ENCODE results near the gene MAPK11. TPM values are rescaled to one million over a fixed set of nuclear protein-coding genes. Genes with fewer than 3 reads are reported as not detected.

MAPK11 gene
- total RNA-seq, 4 donors from 2014 or later: 12.1 to 38.9 (median 20.4) TPM

- DNase-seq (ENCODE audit: low spot score) (no peak), ATAC-seq (ENCODE audit: low FRiP score) (no peak)
- TF ChIP-seq, protein P1, sequence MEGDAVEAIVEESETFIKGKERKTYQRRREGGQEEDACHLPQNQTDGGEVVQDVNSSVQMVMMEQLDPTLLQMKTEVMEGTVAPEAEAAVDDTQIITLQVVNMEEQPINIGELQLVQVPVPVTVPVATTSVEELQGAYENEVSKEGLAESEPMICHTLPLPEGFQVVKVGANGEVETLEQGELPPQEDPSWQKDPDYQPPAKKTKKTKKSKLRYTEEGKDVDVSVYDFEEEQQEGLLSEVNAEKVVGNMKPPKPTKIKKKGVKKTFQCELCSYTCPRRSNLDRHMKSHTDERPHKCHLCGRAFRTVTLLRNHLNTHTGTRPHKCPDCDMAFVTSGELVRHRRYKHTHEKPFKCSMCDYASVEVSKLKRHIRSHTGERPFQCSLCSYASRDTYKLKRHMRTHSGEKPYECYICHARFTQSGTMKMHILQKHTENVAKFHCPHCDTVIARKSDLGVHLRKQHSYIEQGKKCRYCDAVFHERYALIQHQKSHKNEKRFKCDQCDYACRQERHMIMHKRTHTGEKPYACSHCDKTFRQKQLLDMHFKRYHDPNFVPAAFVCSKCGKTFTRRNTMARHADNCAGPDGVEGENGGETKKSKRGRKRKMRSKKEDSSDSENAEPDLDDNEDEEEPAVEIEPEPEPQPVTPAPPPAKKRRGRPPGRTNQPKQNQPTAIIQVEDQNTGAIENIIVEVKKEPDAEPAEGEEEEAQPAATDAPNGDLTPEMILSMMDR (IDR thresholded peaks at IDR 0.05): no peak
Measured at GRCh38 chr22:50303848-50304527, 33.8 kb upstream of the MAPK11 start.

GRCh38 chr22:50303515-50303847 is 33.3 kb upstream of the MAPK11 start:
- no peak for ATAC-seq (ENCODE audit: low FRiP score)
- TF ChIP-seq, protein P1 (IDR thresholded peaks at IDR 0.05): no peak
- no peak for DNase-seq (ENCODE audit: low spot score)

- DNase-seq (ENCODE audit: low spot score): no peak
- TF ChIP-seq, protein P1 (IDR thresholded peaks at IDR 0.05): no peak
- ATAC-seq (ENCODE audit: low FRiP score): no peak
Measured at GRCh38 chr22:50302564-50302963, 32.4 kb upstream of the MAPK11 start.

DNA sequence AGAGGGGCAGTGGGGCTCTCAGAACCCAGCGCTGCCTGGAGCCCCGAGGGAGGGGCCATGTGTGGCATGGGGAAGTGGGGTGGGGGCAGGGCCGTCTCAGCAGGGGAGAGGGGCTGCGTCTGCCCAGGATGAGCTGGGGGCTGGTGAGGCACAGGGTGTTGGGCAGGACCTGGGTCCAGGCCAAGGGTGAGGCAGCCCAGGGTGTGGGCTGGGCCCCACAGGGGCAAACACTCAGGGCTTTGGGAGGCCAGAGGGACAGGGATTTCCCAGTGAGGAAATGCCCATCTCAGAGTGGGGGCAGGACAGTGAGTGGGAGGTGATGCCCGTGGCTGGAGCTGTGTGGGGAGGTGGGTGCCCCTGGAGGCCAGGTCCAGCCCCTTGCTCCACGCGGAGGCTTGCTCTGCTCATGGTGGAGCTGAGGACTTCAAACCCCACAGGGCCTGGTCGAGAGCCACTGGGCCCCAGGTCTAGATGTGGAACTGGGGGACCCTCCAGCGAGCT is 31.9 kb upstream of the MAPK11 start:
- TF ChIP-seq, protein P1 (IDR thresholded peaks at IDR 0.05): no peak
- DNase-seq (ENCODE audit: low spot score): no peak
- peak; percentile 51 for ATAC-seq (ENCODE audit: low FRiP score)

DNA sequence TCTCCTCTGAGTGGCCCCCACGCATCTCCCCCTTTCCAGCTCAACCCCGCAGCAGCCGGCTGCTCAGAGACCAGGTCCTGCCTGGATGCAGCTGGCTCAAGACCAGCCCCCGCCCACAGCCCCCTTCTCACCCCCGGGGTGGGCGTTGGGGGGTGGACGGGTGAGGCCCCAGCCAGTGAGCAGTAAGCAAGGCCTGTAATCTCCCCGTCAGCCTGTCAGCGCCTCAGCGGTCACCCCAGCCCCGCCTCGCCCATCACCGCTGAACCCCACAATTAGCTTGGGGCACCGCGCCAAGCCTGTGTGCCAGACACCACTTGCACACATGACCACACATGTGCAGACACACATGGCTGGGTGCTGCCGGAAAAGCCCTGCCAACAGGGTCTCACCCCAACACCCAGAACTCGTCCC is 31.4 kb upstream of the MAPK11 start:
- TF ChIP-seq, protein P1 (IDR thresholded peaks at IDR 0.05): no peak
- no peak for ATAC-seq (ENCODE audit: low FRiP score)
- DNase-seq (ENCODE audit: low spot score): no peak

- no peak for ATAC-seq (ENCODE audit: low FRiP score)
- TF ChIP-seq, protein P1 (IDR thresholded peaks at IDR 0.05): no peak
- DNase-seq (ENCODE audit: low spot score): no peak
Measured at GRCh38 chr22:50300620-50301257, 30.6 kb upstream of the MAPK11 start.
